ENCODE measurements around the gene HSPA4. TPM values are rescaled to one million over a fixed set of nuclear protein-coding genes. Genes with fewer than 3 reads are reported as not detected.

The HSPA4 gene
- total RNA-seq, 1 experiment from 2014 or later, result 221 TPM

- DNase-seq (ENCODE audit: extremely low read depth, low read depth), result no peak
Observed at GRCh38 chr5:133149345-133149744, 97.5 kb downstream of the HSPA4 start.

GRCh38 chr5:133150909-133151544 is 99.2 kb downstream of the HSPA4 start:
- DNase-seq (ENCODE audit: extremely low read depth, low read depth), result no peak

- DNase-seq (ENCODE audit: extremely low read depth, low read depth), result no peak
Observed at GRCh38 chr5:133154274-133155075, 102.7 kb downstream of the HSPA4 start.

- DNase-seq (ENCODE audit: extremely low read depth, low read depth), result no peak
Observed at GRCh38 chr5:133155326-133155969, 103.6 kb downstream of the HSPA4 start.

Small RNA genes within 50 kb of the gene (small RNA-seq; reads per million reads assigned to genes)
- 0 reads per million in 2 experiments for gene AC113410.1
- 0 to 0.02 reads per million in 2 experiments for gene AC113410.3

Other genes with a start within 250 kb of the HSPA4 start
- gene SOWAHA, start 238.7 kb upstream of the HSPA4 start, total RNA-seq (2014; rRNA removed; shearing (Covaris generic)), result not detected in 2 replicates
- 6.1 and 8.2 TPM in 2 replicates for gene SHROOM1, start 221.4 kb upstream of the HSPA4 start, total RNA-seq (2014; rRNA removed; shearing (Covaris generic))
- gene GDF9, start 185.5 kb upstream of the HSPA4 start, total RNA-seq (2014; rRNA removed; shearing (Covaris generic)), result 0.50 TPM in 1 of 2 replicates, not detected in the other
- 261 and 316 TPM in 2 replicates for gene UQCRQ, start 185.4 kb upstream of the HSPA4 start, total RNA-seq (2014; rRNA removed; shearing (Covaris generic))
- gene LEAP2, start 178.3 kb upstream of the HSPA4 start, total RNA-seq (2014; rRNA removed; shearing (Covaris generic)), result 1.6 and 1.8 TPM in 2 replicates
- gene AFF4, start 88.4 kb upstream of the HSPA4 start, total RNA-seq (2014; rRNA removed; shearing (Covaris generic)), result 40.6 and 44.7 TPM in 2 replicates
- gene ZCCHC10, start 25.5 kb upstream of the HSPA4 start, total RNA-seq (2014; rRNA removed; shearing (Covaris generic)), result 28.5 and 42.6 TPM in 2 replicates